Measurements from ENCODE around the gene ENDOV.

The ENDOV gene

GRCh38 chr17:80415626-80416137 is 715 bp downstream of the ENDOV start:
- peaks cover 11 to 23% of the 10 kb centered on the region in 2 experiments for H3K36me3 ChIP-seq (ENCODE audit: control insufficient read depth in 1 of 2, insufficient read depth in 2 of 2, low read length in 2 of 2)
- H2BK12ac ChIP-seq (ENCODE audit: low read length), result no peak overlapping the region
- no CpG with 5 or more reads among the region's 39 CpGs for WGBS (ENCODE audit: extremely low coverage, insufficient coverage, insufficient read length)
- H3K9me3 ChIP-seq (ENCODE audit: insufficient read depth, low read depth, low read length), result no peaks in the 10 kb centered on the region
- H3K4me3 ChIP-seq (ENCODE audit: low read depth, low read length), result peak overlapping the region; percentile 93
- H4K12ac ChIP-seq (ENCODE audit: low read depth, low read length), result peak overlapping the region; percentile 31
- peak overlapping the region; percentile 91 for H3K9ac ChIP-seq (ENCODE audit: low read length)
- peaks cover 6% of the 10 kb centered on the region for H3K79me2 ChIP-seq (ENCODE audit: control insufficient read depth, insufficient read depth, low read length, poor library complexity)
- peak overlapping the region; percentile 21 for H3K4ac ChIP-seq (ENCODE audit: low read depth, low read length)
- peak overlapping the region; percentile 18 for H2BK5ac ChIP-seq (ENCODE audit: low read depth, low read length, poor library complexity)
- peak overlapping the region; percentile 33 for H4K91ac ChIP-seq (ENCODE audit: low read depth, low read length)
- peak overlapping the region; percentile 40 for H2AK5ac ChIP-seq (ENCODE audit: low read length)
- DNase-seq, result no peak
- H3K79me1 ChIP-seq (ENCODE audit: low read length), result peaks cover 8% of the 10 kb centered on the region
- peak overlapping the region; percentile 45 for H3K14ac ChIP-seq (ENCODE audit: low read length)
- H3K23ac ChIP-seq (ENCODE audit: low read length), result no peak overlapping the region
- peak overlapping the region; percentile 94 for H4K8ac ChIP-seq (ENCODE audit: low read depth, low read length)
- no peaks in the 10 kb centered on the region for H3K27me3 ChIP-seq (ENCODE audit: insufficient read depth, low read length)
- H2BK120ac ChIP-seq (ENCODE audit: insufficient read depth, low read length, poor library complexity), result peak overlapping the region; percentile 9
- H2AFZ ChIP-seq (ENCODE audit: insufficient read depth, low read length, poor library complexity), result peak overlapping the region; percentile 46
- H3K4me2 ChIP-seq (ENCODE audit: low read length), result peak overlapping the region; percentile 100
- H3K4me1 ChIP-seq (ENCODE audit: control insufficient read depth in 1 of 2, insufficient read depth in 2 of 2, low read length in 2 of 2), result peaks cover 5 to 9% of the 10 kb centered on the region in 2 experiments
- H3K18ac ChIP-seq (ENCODE audit: low read length), result peak overlapping the region; percentile 13
- H3K27ac ChIP-seq (ENCODE audit: low read depth, low read length), result peak overlapping the region; percentile 5

GRCh38 chr17:80416260-80416939 is 1.4 kb downstream of the ENDOV start:
- Histone ChIP-seq H3K4me2 (ENCODE audit: low read length) (peak overlapping the region; percentile 100), H3K9ac (ENCODE audit: low read length) (no peak overlapping the region), H4K12ac (ENCODE audit: low read depth, low read length) (no peak overlapping the region), H3K27ac (ENCODE audit: low read depth, low read length) (no peak overlapping the region), H3K4me3 (ENCODE audit: low read depth, low read length) (no peak overlapping the region), H3K4ac (ENCODE audit: low read depth, low read length) (no peak overlapping the region), H2AK5ac (ENCODE audit: low read length) (no peak overlapping the region), H2BK120ac (ENCODE audit: insufficient read depth, low read length, poor library complexity) (no peak overlapping the region), H3K79me1 (ENCODE audit: low read length) (peaks cover 8% of the 10 kb centered on the region), H2BK5ac (ENCODE audit: low read depth, low read length, poor library complexity) (no peak overlapping the region), H3K27me3 (ENCODE audit: insufficient read depth, low read length) (no peaks in the 10 kb centered on the region), H2BK12ac (ENCODE audit: low read length) (no peak overlapping the region), H2AFZ (ENCODE audit: insufficient read depth, low read length, poor library complexity) (no peak overlapping the region), H3K36me3 (ENCODE audit: control insufficient read depth in 1 of 2, insufficient read depth in 2 of 2, low read length in 2 of 2) (peaks cover 11 to 23% of the 10 kb centered on the region in 2 experiments), H3K18ac (ENCODE audit: low read length) (no peak overlapping the region), H3K9me3 (ENCODE audit: insufficient read depth, low read depth, low read length) (no peaks in the 10 kb centered on the region), H4K91ac (ENCODE audit: low read depth, low read length) (no peak overlapping the region), H4K8ac (ENCODE audit: low read depth, low read length) (no peak overlapping the region), H3K79me2 (ENCODE audit: control insufficient read depth, insufficient read depth, low read length, poor library complexity) (peaks cover 6% of the 10 kb centered on the region), H3K14ac (ENCODE audit: low read length) (no peak overlapping the region), H3K23ac (ENCODE audit: low read length) (no peak overlapping the region), H3K4me1 (ENCODE audit: control insufficient read depth in 1 of 2, insufficient read depth in 2 of 2, low read length in 2 of 2) (peaks cover 5 to 9% of the 10 kb centered on the region in 2 experiments)
- no CpG with 5 or more reads among the region's 7 CpGs for WGBS (ENCODE audit: extremely low coverage, insufficient coverage, insufficient read length)
- DNase-seq, result no peak

DNA sequence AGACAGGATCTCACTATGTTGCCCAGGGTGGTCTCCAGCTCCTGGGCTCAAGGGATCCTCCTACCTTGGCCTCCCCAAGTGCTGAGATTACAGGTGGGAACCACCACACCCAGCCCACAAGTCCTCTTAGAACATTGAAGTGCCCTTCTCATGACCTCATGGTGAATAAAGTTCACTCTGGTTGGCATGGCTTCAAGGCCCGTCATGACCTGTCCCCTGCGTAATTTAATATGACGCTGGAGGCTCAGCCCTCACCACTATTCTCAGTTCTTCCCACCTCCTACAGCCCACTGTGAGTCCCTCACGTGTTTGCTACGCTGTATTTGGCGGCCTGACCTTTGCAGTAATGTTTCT is 1.9 kb downstream of the ENDOV start:
- H4K8ac ChIP-seq (ENCODE audit: low read depth, low read length), result no peak overlapping the region
- no peak overlapping the region for H3K4me3 ChIP-seq (ENCODE audit: low read depth, low read length)
- no peak overlapping the region for H4K12ac ChIP-seq (ENCODE audit: low read depth, low read length)
- peaks cover 8% of the 10 kb centered on the region for H3K79me1 ChIP-seq (ENCODE audit: low read length)
- no peak overlapping the region for H3K4me2 ChIP-seq (ENCODE audit: low read length)
- no peak overlapping the region for H2AK5ac ChIP-seq (ENCODE audit: low read length)
- H2BK120ac ChIP-seq (ENCODE audit: insufficient read depth, low read length, poor library complexity), result no peak overlapping the region
- no peak overlapping the region for H3K18ac ChIP-seq (ENCODE audit: low read length)
- H3K36me3 ChIP-seq (ENCODE audit: control insufficient read depth in 1 of 2, insufficient read depth in 2 of 2, low read length in 2 of 2), result peaks cover 11 to 23% of the 10 kb centered on the region in 2 experiments
- H2AFZ ChIP-seq (ENCODE audit: insufficient read depth, low read length, poor library complexity), result no peak overlapping the region
- no peaks in the 10 kb centered on the region for H3K27me3 ChIP-seq (ENCODE audit: insufficient read depth, low read length)
- no peak overlapping the region for H2BK5ac ChIP-seq (ENCODE audit: low read depth, low read length, poor library complexity)
- no peak overlapping the region for H3K9ac ChIP-seq (ENCODE audit: low read length)
- no peak overlapping the region for H3K27ac ChIP-seq (ENCODE audit: low read depth, low read length)
- H2BK12ac ChIP-seq (ENCODE audit: low read length), result no peak overlapping the region
- DNase-seq, result no peak
- no peak overlapping the region for H4K91ac ChIP-seq (ENCODE audit: low read depth, low read length)
- no CpG with 5 or more reads among the region's 6 CpGs for WGBS (ENCODE audit: extremely low coverage, insufficient coverage, insufficient read length)
- H3K23ac ChIP-seq (ENCODE audit: low read length), result no peak overlapping the region
- peaks cover 6% of the 10 kb centered on the region for H3K79me2 ChIP-seq (ENCODE audit: control insufficient read depth, insufficient read depth, low read length, poor library complexity)
- H3K14ac ChIP-seq (ENCODE audit: low read length), result no peak overlapping the region
- no peaks in the 10 kb centered on the region for H3K9me3 ChIP-seq (ENCODE audit: insufficient read depth, low read depth, low read length)
- no peak overlapping the region for H3K4ac ChIP-seq (ENCODE audit: low read depth, low read length)
- H3K4me1 ChIP-seq (ENCODE audit: control insufficient read depth in 1 of 2, insufficient read depth in 2 of 2, low read length in 2 of 2), result peaks cover 5 to 9% of the 10 kb centered on the region in 2 experiments

GRCh38 chr17:80418589-80418988 is 3.6 kb downstream of the ENDOV start:
- H4K12ac ChIP-seq (ENCODE audit: low read depth, low read length), result no peak overlapping the region
- WGBS (ENCODE audit: extremely low coverage, insufficient coverage, insufficient read length), result no CpG with 5 or more reads among the region's 11 CpGs
- no peak overlapping the region for H3K27ac ChIP-seq (ENCODE audit: low read depth, low read length)
- no peak overlapping the region for H2BK120ac ChIP-seq (ENCODE audit: insufficient read depth, low read length, poor library complexity)
- no peak overlapping the region for H4K8ac ChIP-seq (ENCODE audit: low read depth, low read length)
- H3K14ac ChIP-seq (ENCODE audit: low read length), result no peak overlapping the region
- no peak overlapping the region for H3K18ac ChIP-seq (ENCODE audit: low read length)
- peaks cover 11 to 23% of the 10 kb centered on the region in 2 experiments for H3K36me3 ChIP-seq (ENCODE audit: control insufficient read depth in 1 of 2, insufficient read depth in 2 of 2, low read length in 2 of 2)
- no peak overlapping the region for H2BK5ac ChIP-seq (ENCODE audit: low read depth, low read length, poor library complexity)
- no peaks in the 10 kb centered on the region for H3K27me3 ChIP-seq (ENCODE audit: insufficient read depth, low read length)
- DNase-seq, result no peak
- no peak overlapping the region for H3K23ac ChIP-seq (ENCODE audit: low read length)
- H3K4me2 ChIP-seq (ENCODE audit: low read length), result no peak overlapping the region
- H3K9me3 ChIP-seq (ENCODE audit: insufficient read depth, low read depth, low read length), result no peaks in the 10 kb centered on the region
- no peak overlapping the region for H3K9ac ChIP-seq (ENCODE audit: low read length)
- peaks cover 8% of the 10 kb centered on the region for H3K79me1 ChIP-seq (ENCODE audit: low read length)
- H4K91ac ChIP-seq (ENCODE audit: low read depth, low read length), result no peak overlapping the region
- H3K4me3 ChIP-seq (ENCODE audit: low read depth, low read length), result no peak overlapping the region
- H2BK12ac ChIP-seq (ENCODE audit: low read length), result no peak overlapping the region
- H3K4ac ChIP-seq (ENCODE audit: low read depth, low read length), result no peak overlapping the region
- H3K79me2 ChIP-seq (ENCODE audit: control insufficient read depth, insufficient read depth, low read length, poor library complexity), result peaks cover 6% of the 10 kb centered on the region
- H3K4me1 ChIP-seq (ENCODE audit: control insufficient read depth in 1 of 2, insufficient read depth in 2 of 2, low read length in 2 of 2), result peaks cover 5 to 9% of the 10 kb centered on the region in 2 experiments
- no peak overlapping the region for H2AFZ ChIP-seq (ENCODE audit: insufficient read depth, low read length, poor library complexity)
- no peak overlapping the region for H2AK5ac ChIP-seq (ENCODE audit: low read length)

Measured in trophoblast cell (in vitro differentiated cells and primary cell).